Hematopoietic multipotent progenitor cell treated with erythropoietin and hydrocortisone succinate and interleukin-3 and kit ligand, for 4 days (in vitro differentiated cells): ENCODE results near the gene SPSB3.

Source experiments
- DNase-seq: peaks from one replicate; pipeline ENCODE4 v3.0.0-alpha.2; 2015

The SPSB3 gene

DNA sequence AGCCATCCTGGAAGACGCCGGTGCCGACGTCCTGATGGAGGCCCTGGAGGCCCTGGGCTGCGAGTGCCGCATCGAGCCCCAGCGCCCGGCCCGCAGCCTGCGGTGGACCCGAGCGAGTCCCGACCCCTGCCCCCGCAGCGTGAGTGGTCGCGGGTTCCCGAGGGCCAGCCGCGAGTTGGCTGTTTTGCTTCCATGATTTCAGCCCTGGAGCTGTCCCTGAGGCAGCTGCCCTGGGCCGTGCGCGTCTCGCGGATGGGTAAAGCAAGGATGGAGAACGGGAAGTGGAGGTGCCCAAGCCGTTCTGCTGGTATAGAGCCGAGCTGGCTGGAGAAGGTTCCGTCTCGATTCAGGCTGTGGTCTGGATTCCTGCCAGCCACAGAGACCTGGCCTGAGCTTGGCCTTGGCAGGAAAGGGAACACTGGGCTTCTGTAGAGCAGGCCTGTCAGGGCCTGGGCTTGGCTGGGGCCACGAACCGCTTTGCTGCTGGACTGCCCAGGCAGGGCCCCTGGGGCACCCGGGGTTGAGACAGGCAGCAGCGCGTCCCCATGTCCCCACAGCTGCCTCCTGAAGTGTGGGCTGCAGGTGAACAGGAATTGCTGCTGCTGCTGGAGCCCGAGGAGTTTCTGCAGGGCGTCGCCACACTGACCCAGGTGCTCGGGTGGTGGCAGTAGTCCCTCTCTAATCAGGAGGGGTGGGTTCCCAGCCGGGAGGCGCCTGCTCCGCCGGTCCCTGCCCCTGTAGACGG lies 8.5 kb downstream of the SPSB3 start:
- peak; percentile 75 for DNase-seq

GRCh38 chr16:1772908-1773702 lies 9.3 kb downstream of the SPSB3 start, which contains the start of gene MRPS34:
MRPS34 (minus strand) TSS chr16:1773134; CDS start chr16:1773119, 15 bp downstream.
- DNase-seq = peak; percentile 95

DNA sequence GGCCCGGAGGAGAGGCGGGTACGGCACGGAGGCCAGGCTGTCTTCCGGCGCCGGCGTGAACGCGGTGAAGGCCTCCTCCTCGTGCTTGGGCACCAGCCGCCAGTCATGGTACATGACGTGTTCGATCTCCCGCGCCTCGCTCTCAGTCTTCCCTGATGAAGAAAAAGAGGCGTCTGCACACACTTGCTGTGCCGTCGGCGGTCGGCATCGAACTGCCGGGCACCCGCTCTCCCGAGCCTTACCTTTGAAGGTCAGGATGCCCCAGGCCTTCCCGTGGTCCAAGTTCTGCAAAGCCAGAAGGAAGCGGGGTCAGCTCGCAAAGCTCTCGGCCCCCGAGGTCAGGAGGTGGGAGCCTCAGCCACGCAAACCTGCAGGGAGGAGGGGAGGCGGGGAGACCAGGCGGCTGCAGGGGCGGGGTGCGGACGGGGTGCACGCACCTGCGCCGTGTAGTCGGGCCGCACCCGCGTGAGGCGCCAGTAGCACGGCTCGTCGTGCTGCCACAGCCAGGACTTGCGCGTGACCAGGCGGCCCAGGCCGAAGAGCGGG lies 9.9 kb downstream of the SPSB3 start, which contains the start of gene EME2:
TSS of gene EME2 (plus strand) at position 449 of the 546 bp plus-strand sequence. CDS start 418 bp downstream, outside the sequence.
- DNase-seq = peak; percentile 72

GRCh38 chr16:1771864-1772361 lies 10.5 kb downstream of the SPSB3 start:
- DNase-seq = no peak

DNA sequence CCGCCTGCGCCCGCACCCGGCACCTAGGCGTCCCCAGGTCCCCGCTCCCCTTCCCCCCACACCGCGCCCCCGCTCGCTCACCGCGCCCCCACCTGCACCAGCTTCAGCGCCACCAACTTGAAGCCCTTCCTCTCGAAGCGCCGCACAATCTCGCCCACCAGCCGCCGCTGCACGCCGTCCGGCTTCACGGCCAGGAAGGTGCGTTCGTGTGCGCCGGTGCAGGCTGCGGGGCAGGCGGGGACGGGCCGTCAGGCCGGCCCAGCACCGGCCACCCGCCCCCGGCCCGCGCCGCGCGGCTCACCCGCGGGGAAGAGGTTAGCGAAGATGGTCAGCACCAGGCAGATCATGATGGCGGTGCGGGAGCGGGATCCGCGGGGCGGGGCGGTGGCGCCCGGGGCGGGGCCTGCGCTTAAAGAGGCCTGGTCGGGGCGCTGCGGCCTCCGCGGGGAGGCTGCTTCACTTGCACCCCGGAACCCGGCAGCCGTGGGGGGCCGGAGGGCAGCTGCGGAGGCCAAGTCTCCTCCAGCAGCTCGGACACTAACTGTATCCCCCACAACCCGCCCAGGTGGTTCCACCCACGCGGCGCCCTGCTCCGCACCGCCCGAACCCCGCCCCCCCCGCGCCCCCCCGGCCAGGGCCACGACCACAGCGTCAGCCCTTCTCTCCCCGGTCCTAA lies 11.0 kb downstream of the SPSB3 start, which contains the start of gene NME3:
TSS of gene NME3 (minus strand) at position 356 of the 676 bp plus-strand sequence. CDS start at position 347, 9 bp downstream.
- DNase-seq = peak; percentile 85

DNA sequence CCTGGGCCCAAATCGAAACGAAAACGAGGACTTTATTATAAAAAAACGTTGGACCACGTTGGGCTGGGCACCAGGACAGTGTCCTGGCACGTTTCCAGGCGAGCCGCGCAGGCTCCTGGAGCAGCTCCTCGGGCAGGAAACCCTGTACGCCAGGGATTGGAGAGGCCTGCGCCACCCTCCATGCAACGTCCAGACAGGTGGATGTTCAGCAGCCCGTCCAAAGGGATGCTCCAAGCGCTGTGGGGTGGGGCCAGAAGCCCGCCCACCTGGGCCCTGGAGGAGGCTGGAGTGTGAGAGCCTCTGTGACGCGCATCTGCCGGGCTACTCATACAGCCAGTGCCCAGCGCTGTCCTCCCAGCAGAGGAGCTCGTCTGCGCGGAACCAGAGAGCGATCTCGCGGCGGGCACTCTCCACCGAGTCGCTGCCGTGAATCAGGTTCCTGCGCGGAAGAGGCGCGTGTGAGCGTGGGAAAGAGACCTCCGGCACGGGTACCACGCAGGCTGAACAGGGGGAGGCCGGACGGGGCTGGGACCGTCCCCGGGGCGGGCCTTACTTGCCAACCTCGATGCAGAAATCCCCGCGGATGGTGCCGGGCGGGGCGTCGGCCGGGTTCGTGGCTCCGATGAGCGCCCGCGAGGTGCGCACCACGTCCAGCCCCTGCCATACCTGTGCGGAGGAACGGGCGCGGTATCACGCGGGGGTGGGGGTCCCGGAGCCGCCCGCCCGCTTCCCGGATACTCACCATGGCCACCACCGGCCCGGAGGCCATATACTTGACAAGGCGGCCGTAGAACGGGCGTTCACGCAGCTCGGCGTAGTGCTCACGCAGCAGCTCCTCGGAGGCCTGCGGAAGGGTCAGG lies 11.8 kb downstream of the SPSB3 start:
- DNase-seq = peak; percentile 50

- DNase-seq = no peak
Observed at GRCh38 chr16:1769402-1770300, 12.7 kb downstream of the SPSB3 start.

GRCh38 chr16:1768767-1769401 lies 13.5 kb downstream of the SPSB3 start:
- no peak for DNase-seq

- DNase-seq = no peak
Observed at GRCh38 chr16:1768061-1768766, 14.2 kb downstream of the SPSB3 start.

DNA sequence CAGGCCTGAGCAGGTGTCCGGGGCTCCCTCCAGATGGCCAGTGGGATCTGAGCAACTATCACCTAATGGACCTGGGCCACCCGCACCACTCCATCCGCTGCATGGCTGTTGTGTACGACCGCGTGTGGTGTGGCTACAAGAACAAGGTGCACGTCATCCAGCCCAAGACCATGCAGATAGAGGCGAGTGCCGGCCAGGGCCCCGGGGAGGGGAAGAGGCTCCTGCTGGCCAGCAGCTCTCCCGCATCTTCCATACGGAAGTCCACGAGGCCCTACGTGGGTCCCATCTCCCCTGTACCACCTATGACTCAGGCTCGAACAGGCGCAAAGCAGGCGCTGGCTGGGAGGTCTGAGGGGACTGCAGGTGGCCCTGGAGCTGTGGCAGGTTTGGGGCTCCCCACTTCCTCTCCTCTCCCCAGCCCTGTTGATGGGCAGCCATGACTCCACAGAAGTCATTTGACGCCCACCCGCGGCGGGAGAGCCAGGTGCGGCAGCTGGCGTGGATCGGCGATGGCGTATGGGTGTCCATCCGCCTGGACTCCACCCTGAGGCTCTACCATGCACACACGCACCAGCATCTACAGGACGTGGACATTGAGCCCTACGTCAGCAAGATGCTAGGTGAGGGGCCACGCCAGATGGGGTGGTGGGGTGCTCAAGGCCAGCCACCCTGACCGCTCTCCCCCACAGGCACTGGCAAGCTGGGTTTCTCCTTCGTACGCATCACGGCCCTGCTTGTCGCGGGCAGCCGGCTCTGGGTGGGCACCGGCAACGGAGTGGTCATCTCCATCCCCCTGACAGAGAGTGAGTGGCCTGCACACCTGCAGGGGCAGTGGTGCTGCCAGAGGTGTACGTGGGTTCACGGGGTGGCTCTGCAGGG lies 15.0 kb downstream of the SPSB3 start:
- DNase-seq = no peak

DNA sequence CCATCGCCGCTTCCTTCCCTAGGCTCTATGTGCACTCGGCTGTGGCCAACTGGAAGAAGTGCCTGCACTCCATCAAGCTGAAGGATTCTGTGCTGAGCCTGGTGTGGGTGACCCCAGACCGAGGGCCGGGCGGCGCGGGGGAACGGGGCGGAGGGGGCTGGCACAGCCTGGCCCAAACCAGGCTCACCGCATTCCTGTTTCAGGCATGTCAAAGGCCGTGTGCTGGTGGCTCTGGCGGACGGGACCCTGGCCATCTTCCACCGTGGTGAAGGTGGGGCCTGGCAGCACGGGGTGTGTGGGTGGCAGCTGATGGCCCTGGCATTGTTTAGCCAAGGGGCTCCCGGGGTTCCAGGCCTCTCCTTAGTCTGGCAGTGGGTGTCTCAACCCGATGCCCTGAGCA lies 15.7 kb downstream of the SPSB3 start:
- DNase-seq = no peak

DNA sequence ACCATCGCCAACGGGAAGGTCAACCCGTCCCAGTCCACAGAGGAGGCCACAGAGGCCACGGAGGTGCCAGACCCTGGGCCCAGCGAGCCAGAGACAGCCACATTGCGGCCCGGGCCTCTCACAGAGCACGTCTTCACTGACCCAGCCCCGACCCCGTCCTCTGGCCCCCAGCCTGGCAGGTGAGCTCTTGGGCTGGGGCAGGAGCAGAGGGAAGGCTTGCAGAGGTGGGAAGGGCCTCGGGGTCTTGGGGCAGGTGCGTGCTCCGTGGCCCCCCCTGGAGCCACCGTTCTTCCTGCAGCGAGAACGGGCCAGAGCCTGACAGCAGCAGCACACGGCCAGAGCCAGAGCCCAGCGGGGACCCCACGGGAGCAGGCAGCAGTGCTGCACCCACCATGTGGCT lies 16.1 kb downstream of the SPSB3 start:
- DNase-seq = no peak

GRCh38 chr16:1765826-1766225 lies 16.5 kb downstream of the SPSB3 start:
- no peak for DNase-seq

DNA sequence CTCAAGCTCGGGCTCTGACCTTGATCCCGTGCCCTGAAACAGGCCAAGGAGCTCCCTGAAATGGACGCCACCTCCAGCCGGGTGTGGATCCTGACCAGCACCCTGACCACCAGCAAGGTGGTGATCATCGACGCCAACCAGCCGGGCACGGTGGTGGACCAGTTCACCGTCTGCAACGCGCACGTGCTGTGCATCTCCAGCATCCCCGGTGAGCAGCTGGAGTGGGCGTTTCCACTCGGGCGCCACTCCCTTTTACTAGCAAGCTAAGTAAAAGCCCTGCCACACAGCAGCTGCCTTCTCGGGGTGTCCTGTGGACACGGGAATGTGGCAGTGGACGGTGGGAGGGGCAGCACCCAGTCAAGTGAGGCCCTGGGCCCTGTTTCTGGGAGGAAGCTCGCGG lies 17.4 kb downstream of the SPSB3 start:
- no peak for DNase-seq

GRCh38 chr16:1763521-1764511 lies 18.6 kb downstream of the SPSB3 start:
- DNase-seq = peak; percentile 41

GRCh38 chr16:1762879-1763520 lies 19.4 kb downstream of the SPSB3 start:
- DNase-seq = no peak
